BLaER1 treated with 17β-estradiol and CSF1 and Interleukin-3, amounts not matched to agents 10 nM and 100 nM (cell line): ENCODE data around the gene NUP98.

Experiments
- H3K27ac ChIP-seq, 11 experiments: shearing (Covaris generic); formaldehyde crosslinking; 2 replicates each; pipeline ENCODE4 v1.8.1; 2022
- H3K27me3 ChIP-seq, 11 experiments: shearing (Covaris generic); formaldehyde crosslinking; 2 replicates each; pipeline ENCODE4 v1.8.1; 2022
- H3K36me3 ChIP-seq, 11 experiments: shearing (Covaris generic); formaldehyde crosslinking; 2 replicates each; pipeline ENCODE4 v1.8.1; 2022
- H3K4me1 ChIP-seq, 10 experiments: shearing (Covaris generic); formaldehyde crosslinking; 2 replicates each; pipeline ENCODE4 v1.8.1; 2022
- H3K4me2 ChIP-seq, 11 experiments: shearing (Covaris generic); formaldehyde crosslinking; 2 replicates each; pipeline ENCODE4 v1.8.1; 2022
- H3K4me3 ChIP-seq, 10 experiments: shearing (Covaris generic); formaldehyde crosslinking; 2 replicates each; pipeline ENCODE4 v1.8.1; 2022
- H3K9ac ChIP-seq, 11 experiments: shearing (Covaris generic); formaldehyde crosslinking; 2 replicates each; pipeline ENCODE4 v1.8.1; 2022
- H3K9me3 ChIP-seq, 11 experiments: shearing (Covaris generic); formaldehyde crosslinking; replicated peaks in 1 of 11; 2 replicates each; pipeline ENCODE4 v1.8.1; 2022
- H4K20me1 ChIP-seq, 11 experiments: shearing (Covaris generic); formaldehyde crosslinking; 2 replicates each; pipeline ENCODE4 v1.8.1; 2022
- Cebpa-rat ChIP-seq, 11 experiments: shearing (Covaris generic); IDR thresholded peaks; 2 replicates each; pipeline ENCODE4 v1.8.1; 2022

The NUP98 gene

DNA sequence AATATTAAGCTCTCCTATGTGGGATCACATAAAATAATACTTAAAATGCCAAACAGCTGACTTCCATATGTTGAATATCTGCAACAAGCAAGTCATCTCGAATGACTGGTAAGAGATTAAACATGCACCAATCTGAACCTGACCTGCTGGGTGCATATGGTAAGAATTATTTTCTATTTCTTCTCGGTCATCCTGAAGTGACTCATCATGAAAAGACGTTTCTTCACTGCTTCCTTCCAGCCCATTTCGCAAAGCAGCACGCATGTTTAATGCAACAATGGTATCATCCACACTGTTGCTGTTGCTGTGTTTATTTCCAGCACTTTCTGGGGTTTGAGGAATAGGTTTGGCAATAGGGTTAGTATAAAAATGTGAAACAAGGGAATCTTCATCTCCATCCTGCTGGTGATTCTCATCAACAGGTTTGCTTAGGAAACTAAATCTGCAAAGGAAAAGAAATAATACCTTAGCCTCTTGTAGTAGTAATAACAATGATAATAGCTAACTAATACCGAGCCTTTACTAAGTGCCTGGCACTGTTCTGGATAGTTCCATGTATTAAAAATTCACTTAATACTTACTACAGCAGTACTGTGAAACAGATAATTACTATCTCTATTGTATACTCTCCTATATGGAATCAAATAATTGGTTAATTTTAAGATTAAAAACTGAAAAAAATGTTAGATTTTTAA lies 74.2 kb downstream of the NUP98 start:
- peak in 7 of 11 experiments; percentile 41 to 84 (median 61); a peak in 10 of 22 replicates for TF ChIP-seq Cebpa-rat (IDR thresholded peaks at IDR 0.05)
- Histone ChIP-seq H3K9me3 (no peaks in the 10 kb centered on the region; a peak in 1 of 22 replicates), H3K9ac (peak overlapping the region in 1 of 11 experiments; percentile 41; a peak in 4 of 22 replicates), H3K4me3 (no peak overlapping the region), H3K27me3 (no peaks in the 10 kb centered on the region), H3K4me2 (peak overlapping the region in 5 of 11 experiments; percentile 3 to 49 (median 35); a peak in 8 of 22 replicates), H3K27ac (peak overlapping the region in 10 of 11 experiments; percentile 22 to 79 (median 58); a peak in 16 of 22 replicates), H3K36me3 (peaks cover 97 to 100% (median 100%) of the 10 kb centered on the region in 11 experiments), H3K4me1 (peaks cover 0 to 51% (median 5%) of the 10 kb centered on the region in 10 experiments; a peak in 8 of 20 replicates), H4K20me1 (peaks cover 0 to 23% (median 10%) of the 10 kb centered on the region in 11 experiments; a peak in 11 of 22 replicates)

DNA sequence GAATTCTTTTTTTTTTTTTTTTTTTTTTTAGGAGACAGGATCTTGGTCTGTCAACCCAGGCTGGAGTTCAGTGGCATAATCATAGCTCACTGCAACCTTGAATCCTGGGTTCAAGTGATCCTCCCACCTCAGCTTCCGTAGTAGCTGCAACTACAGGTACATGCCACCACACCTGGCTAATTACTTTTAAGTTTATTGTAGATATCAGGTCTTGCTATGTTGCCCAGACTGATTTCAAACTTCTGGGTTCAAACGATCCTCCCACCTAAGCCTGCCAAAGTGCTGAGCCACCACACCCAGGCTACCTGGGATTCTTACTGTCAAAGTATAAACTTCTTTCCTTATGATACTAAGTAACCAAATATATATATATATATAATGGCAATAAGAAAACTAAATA lies 75.3 kb downstream of the NUP98 start:
- H3K27ac ChIP-seq, result peak overlapping the region in 8 of 11 experiments; percentile 27 to 79 (median 60); a peak in 11 of 22 replicates
- H3K27me3 ChIP-seq, result no peaks in the 10 kb centered on the region
- peaks cover 0 to 41% (median 5%) of the 10 kb centered on the region in 10 experiments; a peak in 8 of 20 replicates for H3K4me1 ChIP-seq
- TF ChIP-seq Cebpa-rat (IDR thresholded peaks at IDR 0.05), result no peak
- H4K20me1 ChIP-seq, result peaks cover 0 to 14% (median 4%) of the 10 kb centered on the region in 11 experiments; a peak in 8 of 22 replicates
- H3K4me3 ChIP-seq, result no peak overlapping the region
- H3K9me3 ChIP-seq, result no peaks in the 10 kb centered on the region; a peak in 1 of 22 replicates
- peak overlapping the region in 1 of 11 experiments; percentile 49; a peak in 1 of 22 replicates for H3K4me2 ChIP-seq
- peak overlapping the region in 3 of 11 experiments; percentile 30 to 41 (median 32); a peak in 4 of 22 replicates for H3K9ac ChIP-seq
- peaks cover 97 to 100% (median 100%) of the 10 kb centered on the region in 11 experiments for H3K36me3 ChIP-seq

DNA sequence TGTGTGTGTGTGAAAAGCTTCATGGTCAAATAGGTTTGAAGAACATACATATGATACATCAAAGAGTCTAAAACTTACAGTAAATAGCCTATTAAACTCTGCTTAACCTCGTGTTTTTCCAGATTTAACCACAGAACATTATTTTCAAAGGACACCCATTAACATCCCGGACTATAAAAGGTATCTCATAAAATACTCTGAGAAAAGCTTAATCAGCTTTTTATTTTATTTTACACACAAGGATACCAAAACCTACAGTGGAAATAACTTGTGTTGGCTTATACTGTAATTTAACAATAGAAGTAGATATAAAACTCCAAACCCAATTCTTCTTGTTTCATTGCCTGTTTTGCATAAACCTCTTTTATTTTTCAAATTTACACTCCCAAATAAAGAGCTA lies 76.4 kb downstream of the NUP98 start:
- Histone ChIP-seq H3K36me3 (peaks cover 98 to 100% (median 100%) of the 10 kb centered on the region in 11 experiments), H3K9me3 (no peaks in the 10 kb centered on the region; a peak in 1 of 22 replicates)

DNA sequence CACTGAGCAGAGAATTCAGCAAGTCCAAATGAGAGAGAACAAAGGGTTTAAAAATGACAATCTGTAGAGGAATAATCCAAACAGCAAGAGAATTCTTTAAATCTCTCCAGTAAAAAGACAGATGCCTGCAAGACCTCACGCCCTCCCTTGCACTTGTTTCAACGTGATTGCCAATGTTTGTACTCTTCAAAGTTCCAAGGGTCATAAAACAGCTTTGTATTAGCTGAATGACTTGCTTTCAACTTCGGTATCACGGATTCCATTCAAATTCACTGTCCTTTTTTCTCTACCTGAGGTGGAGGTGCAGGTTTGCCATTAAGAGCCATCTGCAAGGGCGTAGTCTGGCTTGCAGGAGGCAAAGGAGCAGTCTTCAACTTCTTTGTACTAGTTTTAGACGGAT lies 85.1 kb downstream of the NUP98 start:
- peaks cover 96 to 99% (median 97%) of the 10 kb centered on the region in 11 experiments for H3K36me3 ChIP-seq
- H3K4me1 ChIP-seq, result no peaks in the 10 kb centered on the region; a peak in 1 of 20 replicates

More for the DNA sequence above, 76.4 kb downstream of the NUP98 start:
- no peak overlapping the region for H3K9ac ChIP-seq
- no peaks in the 10 kb centered on the region for H3K27me3 ChIP-seq
- TF ChIP-seq Cebpa-rat (IDR thresholded peaks at IDR 0.05), result no peak
- no peak overlapping the region for H3K4me3 ChIP-seq
- H3K27ac ChIP-seq, result peak overlapping the region in 3 of 11 experiments; percentile 60 to 79 (median 74); a peak in 3 of 22 replicates
- H4K20me1 ChIP-seq, result peaks cover 0 to 10% (median 0%) of the 10 kb centered on the region in 11 experiments; a peak in 5 of 22 replicates
- H3K4me1 ChIP-seq, result peaks cover 0 to 34% (median 5%) of the 10 kb centered on the region in 10 experiments; a peak in 8 of 20 replicates
- H3K4me2 ChIP-seq, result no peak overlapping the region

DNA sequence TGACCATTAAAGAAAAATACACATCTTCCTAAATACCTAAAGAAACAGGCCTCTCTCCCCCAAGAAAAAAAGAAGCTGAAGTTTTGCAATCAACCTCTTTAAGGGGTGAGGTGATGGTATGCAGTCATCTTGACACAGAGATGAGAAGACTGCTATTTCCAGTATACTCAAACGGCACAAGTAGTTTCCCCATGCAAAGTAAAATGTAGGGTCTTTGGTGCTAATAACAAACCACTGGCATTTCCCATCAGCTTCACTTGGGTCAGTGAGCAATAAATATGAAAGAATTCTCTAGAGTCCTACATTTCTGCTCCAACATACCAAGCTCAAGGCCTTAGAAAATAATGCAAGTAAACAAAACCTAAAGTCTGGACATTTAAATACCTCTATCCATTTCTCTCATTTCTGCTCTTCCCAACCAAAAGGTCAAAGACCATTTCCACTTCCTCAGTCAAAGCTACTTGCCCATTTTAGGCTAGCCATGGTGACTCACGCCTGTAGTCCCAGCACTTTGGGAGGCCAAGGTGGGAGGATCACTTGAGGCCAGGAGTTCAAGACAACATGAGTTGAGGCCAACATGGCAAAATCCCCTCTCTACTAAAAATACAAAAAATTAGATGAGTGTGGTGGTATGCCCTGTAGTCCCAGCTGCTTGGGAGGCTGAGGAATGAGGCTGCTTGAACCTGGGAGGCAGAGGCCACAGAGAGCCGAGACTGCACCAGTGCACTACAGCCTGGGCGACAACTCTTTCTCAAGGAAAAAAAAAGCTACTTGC lies 86.7 kb downstream of the NUP98 start:
- TF ChIP-seq Cebpa-rat (IDR thresholded peaks at IDR 0.05), result no peak
- Histone ChIP-seq H3K4me1 (no peaks in the 10 kb centered on the region; a peak in 1 of 20 replicates), H3K9ac (no peak overlapping the region), H3K4me3 (no peak overlapping the region), H3K27ac (no peak overlapping the region), H3K27me3 (no peaks in the 10 kb centered on the region), H3K36me3 (peaks cover 95 to 99% (median 97%) of the 10 kb centered on the region in 11 experiments), H3K9me3 (no peaks in the 10 kb centered on the region), H4K20me1 (peaks cover 0 to 62% (median 27%) of the 10 kb centered on the region in 11 experiments; a peak in 15 of 22 replicates), H3K4me2 (no peak overlapping the region)

More for the DNA sequence above, 85.1 kb downstream of the NUP98 start:
- H3K27ac ChIP-seq, result no peak overlapping the region
- H3K4me2 ChIP-seq, result no peak overlapping the region
- no peaks in the 10 kb centered on the region for H3K27me3 ChIP-seq
- H4K20me1 ChIP-seq, result peaks cover 0 to 53% (median 22%) of the 10 kb centered on the region in 11 experiments; a peak in 15 of 22 replicates
- no peak overlapping the region for H3K9ac ChIP-seq
- no peak for TF ChIP-seq Cebpa-rat (IDR thresholded peaks at IDR 0.05)
- H3K9me3 ChIP-seq, result no peaks in the 10 kb centered on the region
- no peak overlapping the region for H3K4me3 ChIP-seq

DNA sequence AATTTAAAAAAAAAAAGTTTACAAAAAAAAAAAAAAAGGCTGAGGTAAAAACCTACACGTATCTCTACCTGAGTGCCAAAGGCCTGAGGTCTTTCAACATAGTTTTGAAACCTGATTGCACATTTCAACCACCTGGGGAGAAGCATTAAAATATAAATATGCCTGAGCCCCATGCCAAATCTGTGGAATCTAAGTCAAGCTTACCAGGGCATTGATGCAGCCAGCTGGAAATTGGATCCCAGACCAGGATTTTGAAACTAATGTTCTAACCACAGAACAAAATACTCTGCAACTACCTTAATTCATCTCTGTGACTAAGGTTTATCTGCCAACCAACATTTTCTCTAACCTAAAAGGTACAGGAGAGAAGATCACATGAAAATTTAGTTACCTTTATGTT lies 87.4 kb downstream of the NUP98 start:
- H3K4me2 ChIP-seq, result no peak overlapping the region

DNA sequence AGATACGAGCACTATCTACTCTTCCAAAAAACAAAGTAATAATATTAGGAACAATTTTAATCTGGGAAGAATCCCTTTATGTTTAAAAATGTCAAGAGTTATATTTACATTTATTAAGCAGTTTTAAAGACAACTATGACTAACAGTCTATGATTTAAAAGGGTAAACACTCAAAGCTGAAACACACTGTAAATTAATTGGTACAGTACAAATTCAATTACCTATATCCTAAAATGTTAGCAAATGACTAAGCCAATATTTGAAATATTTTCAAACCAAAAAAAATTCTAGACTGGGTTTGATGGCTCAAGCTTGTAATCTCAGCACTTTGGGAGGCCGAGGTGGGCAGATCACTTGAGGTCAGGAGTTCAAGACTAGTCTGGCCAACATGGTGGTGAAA lies 90.2 kb downstream of the NUP98 start:
- no peaks in the 10 kb centered on the region; a peak in 1 of 20 replicates for H3K4me1 ChIP-seq

More for the DNA sequence above, 87.4 kb downstream of the NUP98 start:
- H3K36me3 ChIP-seq, result peaks cover 95 to 99% (median 97%) of the 10 kb centered on the region in 11 experiments
- H3K9me3 ChIP-seq, result no peaks in the 10 kb centered on the region
- H3K9ac ChIP-seq, result no peak overlapping the region
- H4K20me1 ChIP-seq, result peaks cover 0 to 58% (median 27%) of the 10 kb centered on the region in 11 experiments; a peak in 15 of 22 replicates
- no peaks in the 10 kb centered on the region; a peak in 1 of 20 replicates for H3K4me1 ChIP-seq
- H3K27ac ChIP-seq, result no peak overlapping the region
- no peak for TF ChIP-seq Cebpa-rat (IDR thresholded peaks at IDR 0.05)
- H3K27me3 ChIP-seq, result no peaks in the 10 kb centered on the region
- H3K4me3 ChIP-seq, result no peak overlapping the region

DNA sequence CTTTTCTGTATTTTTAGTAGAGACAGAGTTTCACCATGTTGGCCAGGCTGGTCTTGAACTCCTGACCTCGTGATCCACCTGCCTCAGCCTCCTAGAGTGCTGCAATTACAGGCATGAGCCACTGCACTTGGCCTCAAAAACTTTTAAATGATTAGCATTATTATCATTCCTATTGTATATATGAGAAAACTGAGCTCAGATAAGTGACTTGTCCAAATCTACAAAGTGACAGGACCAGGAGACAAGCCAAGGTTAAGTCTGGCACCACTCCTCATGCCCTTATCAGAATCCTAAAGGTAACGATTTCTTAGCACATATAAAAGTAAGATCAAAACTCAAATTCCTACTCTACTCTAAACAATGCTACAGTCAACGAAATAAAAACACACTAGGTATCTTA lies 94.0 kb downstream of the NUP98 start:
- H3K27me3 ChIP-seq, result no peaks in the 10 kb centered on the region
- no peaks in the 10 kb centered on the region for H3K9me3 ChIP-seq
- no peak for TF ChIP-seq Cebpa-rat (IDR thresholded peaks at IDR 0.05)
- H3K4me3 ChIP-seq, result no peak overlapping the region
- peaks cover 0 to 30% (median 14%) of the 10 kb centered on the region in 11 experiments; a peak in 14 of 22 replicates for H4K20me1 ChIP-seq
- peaks cover 96 to 100% (median 100%) of the 10 kb centered on the region in 11 experiments for H3K36me3 ChIP-seq
- no peak overlapping the region for H3K4me2 ChIP-seq
- H3K4me1 ChIP-seq, result no peaks in the 10 kb centered on the region
- no peak overlapping the region for H3K27ac ChIP-seq
- H3K9ac ChIP-seq, result no peak overlapping the region

More for the DNA sequence above, 90.2 kb downstream of the NUP98 start:
- no peak for TF ChIP-seq Cebpa-rat (IDR thresholded peaks at IDR 0.05)
- Histone ChIP-seq H3K9me3 (no peaks in the 10 kb centered on the region), H3K36me3 (peaks cover 93 to 99% (median 97%) of the 10 kb centered on the region in 11 experiments), H3K9ac (no peak overlapping the region), H3K4me2 (no peak overlapping the region), H3K27ac (no peak overlapping the region), H3K27me3 (no peaks in the 10 kb centered on the region), H4K20me1 (peaks cover 0 to 44% (median 20%) of the 10 kb centered on the region in 11 experiments; a peak in 15 of 22 replicates), H3K4me3 (no peak overlapping the region)
